DMS53 treated with DMSO at 0.1 percent for 48 hours (cell line): Measurements from ENCODE around the gene IGF2R.
A peak's percentile ranks its signal among the peaks of the same experiment; 100 is the strongest.
"Not testable (repeated sequence)": the region's sequence is repeated elsewhere in the genome, so short reads cannot be mapped to it uniquely, and the experiment has no call there.

Source experiments
- DNase-seq: peaks from one replicate; lab custom pipeline; 2025; ENCODE audit not compliant: unreplicated experiment; lab: John Stamatoyannopoulos, UW

IGF2R gene

GRCh38 chr6:159968295-159969203, at the start of gene IGF2R:
Gene IGF2R, plus strand, starts transcription at chr6:159969082. Its CDS starts 165 bp downstream, at chr6:159969247.
- DNase-seq = peak; percentile 47

- DNase-seq = no peak
Measured at GRCh38 chr6:159919800-159920199, 49.1 kb upstream of the IGF2R start.

GRCh38 chr6:159924150-159924549, 44.7 kb upstream of the IGF2R start:
- not testable (repeated sequence) for DNase-seq

GRCh38 chr6:159926542-159927203, 42.2 kb upstream of the IGF2R start:
- no peak for DNase-seq

- DNase-seq = peak; percentile 18
Measured at GRCh38 chr6:159929819-159930218, 39.1 kb upstream of the IGF2R start.

GRCh38 chr6:159931112-159931511, 37.8 kb upstream of the IGF2R start:
- no peak for DNase-seq

- no peak for DNase-seq
Measured at GRCh38 chr6:159931846-159932245, 37.0 kb upstream of the IGF2R start.

- no peak for DNase-seq
Measured at GRCh38 chr6:159933077-159933476, 35.8 kb upstream of the IGF2R start.

- no peak for DNase-seq
Measured at GRCh38 chr6:159934181-159934580, 34.7 kb upstream of the IGF2R start.

- no peak for DNase-seq
Measured at GRCh38 chr6:159935065-159935464, 33.8 kb upstream of the IGF2R start.

- DNase-seq = no peak
Measured at GRCh38 chr6:159935633-159936032, 33.2 kb upstream of the IGF2R start.

- no peak for DNase-seq
Measured at GRCh38 chr6:159939591-159940016, 29.3 kb upstream of the IGF2R start.

- DNase-seq = peak; percentile 17
Measured at GRCh38 chr6:159941286-159942113, 27.4 kb upstream of the IGF2R start.

- no peak for DNase-seq
Measured at GRCh38 chr6:159943101-159943632, 25.7 kb upstream of the IGF2R start.

GRCh38 chr6:159943968-159944598, 24.8 kb upstream of the IGF2R start:
- DNase-seq = no peak

GRCh38 chr6:159945801-159946392, 23.0 kb upstream of the IGF2R start:
- DNase-seq = no peak

- no peak for DNase-seq
Measured at GRCh38 chr6:159946912-159947311, 22.0 kb upstream of the IGF2R start.

- no peak for DNase-seq
Measured at GRCh38 chr6:159948199-159948598, 20.7 kb upstream of the IGF2R start.

GRCh38 chr6:159951772-159952171, 17.1 kb upstream of the IGF2R start:
- DNase-seq = no peak
